Memory B cell (primary cell): ENCODE data around the gene STRAP.

ENCODE experiments used
- ATAC-seq: fragments of 150-1000 bp; cut with Tn5 transposase; 2 replicates; pipeline ENCODE4 v1.10.0; 2021; ENCODE audit warnings: low read depth, mild to moderate bottlenecking, moderate library complexity
- DNase-seq, 2 donors: peaks; one replicate each; pipeline ENCODE4 v3.0.0; 2022; ENCODE audit warnings: low spot score in 2 of 2
- H3K27ac Mint-ChIP-seq: one replicate; pipeline ENCODE4 v1.8.0; 2022; ENCODE audit warnings: mild to moderate bottlenecking, moderate library complexity, mixed read lengths
- H3K27me3 Mint-ChIP-seq: one replicate; pipeline ENCODE4 v1.8.0; 2022; ENCODE audit warnings: mixed read lengths
- H3K36me3 Mint-ChIP-seq: one replicate; pipeline ENCODE4 v1.8.0; 2022; ENCODE audit warnings: mild to moderate bottlenecking, mixed read lengths
- H3K4me1 Mint-ChIP-seq: one replicate; pipeline ENCODE4 v1.8.0; 2022; ENCODE audit warnings: mixed read lengths
- H3K4me3 Mint-ChIP-seq: one replicate; pipeline ENCODE4 v1.8.0; 2022; ENCODE audit warnings: mild to moderate bottlenecking, moderate library complexity, mixed read lengths
- H3K9me3 Mint-ChIP-seq: one replicate; pipeline ENCODE4 v1.8.0; 2022; ENCODE audit warnings: mixed read lengths

STRAP gene

GRCh38 chr12:15882118-15882971 is at the start of gene STRAP:
Gene STRAP, plus strand, starts transcription at chr12:15882387. Its CDS starts 321 bp downstream, at chr12:15882708.
- DNase-seq (peak; percentile 97), ATAC-seq (peak; percentile 90)
- H3K36me3 Mint-ChIP-seq: peaks cover 14% of the 10 kb centered on the region
- no peaks in the 10 kb centered on the region for H3K9me3 Mint-ChIP-seq
- no peaks in the 10 kb centered on the region for H3K27me3 Mint-ChIP-seq
- peak within 1 kb of the TSS; percentile 92 for H3K4me3 Mint-ChIP-seq
- peak within 1 kb of the TSS; percentile 98 for H3K27ac Mint-ChIP-seq
- peaks cover 29% of the 10 kb centered on the region for H3K4me1 Mint-ChIP-seq

- DNase-seq (no peak), ATAC-seq (no peak)
- no peaks in the 10 kb centered on the region for H3K9me3 Mint-ChIP-seq
- H3K27ac Mint-ChIP-seq: no peak overlapping the region
- H3K4me3 Mint-ChIP-seq: no peak overlapping the region
- peaks cover 8% of the 10 kb centered on the region for H3K27me3 Mint-ChIP-seq
- no peaks in the 10 kb centered on the region for H3K36me3 Mint-ChIP-seq
- no peaks in the 10 kb centered on the region for H3K4me1 Mint-ChIP-seq
Measured at GRCh38 chr12:15834575-15834974, 47.6 kb upstream of the STRAP start.

- H3K4me3 Mint-ChIP-seq: no peak overlapping the region
- ATAC-seq (no peak), DNase-seq (no peak)
- no peaks in the 10 kb centered on the region for H3K4me1 Mint-ChIP-seq
- H3K36me3 Mint-ChIP-seq: no peaks in the 10 kb centered on the region
- peaks cover 12% of the 10 kb centered on the region for H3K27me3 Mint-ChIP-seq
- H3K9me3 Mint-ChIP-seq: no peaks in the 10 kb centered on the region
- H3K27ac Mint-ChIP-seq: no peak overlapping the region
Measured at GRCh38 chr12:15837141-15837790, 44.9 kb upstream of the STRAP start.

GRCh38 chr12:15839041-15839440 is 43.1 kb upstream of the STRAP start:
- DNase-seq (no peak), ATAC-seq (no peak)
- Mint-ChIP-seq H3K27ac (no peak overlapping the region), H3K4me1 (no peaks in the 10 kb centered on the region), H3K4me3 (no peak overlapping the region), H3K36me3 (no peaks in the 10 kb centered on the region), H3K27me3 (peaks cover 10% of the 10 kb centered on the region), H3K9me3 (no peaks in the 10 kb centered on the region)

GRCh38 chr12:15839682-15840081 is 42.5 kb upstream of the STRAP start:
- no peaks in the 10 kb centered on the region for H3K9me3 Mint-ChIP-seq
- no peaks in the 10 kb centered on the region for H3K36me3 Mint-ChIP-seq
- no peak for DNase-seq
- no peak overlapping the region for H3K4me3 Mint-ChIP-seq
- H3K27ac Mint-ChIP-seq: no peak overlapping the region
- peaks cover 10% of the 10 kb centered on the region for H3K27me3 Mint-ChIP-seq
- no peak for ATAC-seq
- no peaks in the 10 kb centered on the region for H3K4me1 Mint-ChIP-seq

GRCh38 chr12:15842108-15842507 is 40.1 kb upstream of the STRAP start:
- peaks cover 8% of the 10 kb centered on the region for H3K27me3 Mint-ChIP-seq
- ATAC-seq (no peak), DNase-seq (no peak)
- no peaks in the 10 kb centered on the region for H3K9me3 Mint-ChIP-seq
- no peak overlapping the region for H3K4me3 Mint-ChIP-seq
- H3K4me1 Mint-ChIP-seq: no peaks in the 10 kb centered on the region
- H3K27ac Mint-ChIP-seq: no peak overlapping the region
- H3K36me3 Mint-ChIP-seq: no peaks in the 10 kb centered on the region

- ATAC-seq (no peak), DNase-seq (no peak)
- H3K27me3 Mint-ChIP-seq: no peaks in the 10 kb centered on the region
- no peaks in the 10 kb centered on the region for H3K36me3 Mint-ChIP-seq
- H3K27ac Mint-ChIP-seq: no peak overlapping the region
- H3K4me1 Mint-ChIP-seq: no peaks in the 10 kb centered on the region
- H3K9me3 Mint-ChIP-seq: no peaks in the 10 kb centered on the region
- H3K4me3 Mint-ChIP-seq: no peak overlapping the region
Measured at GRCh38 chr12:15846887-15847286, 35.3 kb upstream of the STRAP start.

- Mint-ChIP-seq H3K27me3 (no peaks in the 10 kb centered on the region), H3K27ac (no peak overlapping the region), H3K36me3 (no peaks in the 10 kb centered on the region), H3K9me3 (no peaks in the 10 kb centered on the region), H3K4me3 (no peak overlapping the region), H3K4me1 (no peaks in the 10 kb centered on the region)
- DNase-seq: no peak
- ATAC-seq: no peak
Measured at GRCh38 chr12:15848606-15849005, 33.6 kb upstream of the STRAP start.

GRCh38 chr12:15851045-15851620 is 31.1 kb upstream of the STRAP start:
- no peaks in the 10 kb centered on the region for H3K36me3 Mint-ChIP-seq
- no peaks in the 10 kb centered on the region for H3K4me1 Mint-ChIP-seq

GRCh38 chr12:15851919-15852318 is 30.3 kb upstream of the STRAP start:
- Mint-ChIP-seq H3K4me1 (no peaks in the 10 kb centered on the region), H3K36me3 (no peaks in the 10 kb centered on the region), H3K27me3 (no peaks in the 10 kb centered on the region), H3K27ac (no peak overlapping the region), H3K4me3 (no peak overlapping the region), H3K9me3 (no peaks in the 10 kb centered on the region)
- no peak for ATAC-seq
- DNase-seq: no peak

More at GRCh38 chr12:15851045-15851620, 31.1 kb upstream of the STRAP start:
- no peak for ATAC-seq
- DNase-seq: no peak
- Mint-ChIP-seq H3K27ac (no peak overlapping the region), H3K27me3 (no peaks in the 10 kb centered on the region), H3K9me3 (no peaks in the 10 kb centered on the region), H3K4me3 (no peak overlapping the region)

GRCh38 chr12:15852383-15852782 is 29.8 kb upstream of the STRAP start:
- DNase-seq: no peak
- Mint-ChIP-seq H3K4me1 (no peaks in the 10 kb centered on the region), H3K9me3 (no peaks in the 10 kb centered on the region), H3K27me3 (no peaks in the 10 kb centered on the region), H3K27ac (no peak overlapping the region), H3K4me3 (no peak overlapping the region), H3K36me3 (no peaks in the 10 kb centered on the region)
- ATAC-seq: no peak

GRCh38 chr12:15853877-15854276 is 28.3 kb upstream of the STRAP start:
- H3K4me3 Mint-ChIP-seq: no peak overlapping the region
- no peak overlapping the region for H3K27ac Mint-ChIP-seq
- no peaks in the 10 kb centered on the region for H3K4me1 Mint-ChIP-seq
- no peaks in the 10 kb centered on the region for H3K36me3 Mint-ChIP-seq
- DNase-seq (no peak), ATAC-seq (no peak)
- no peaks in the 10 kb centered on the region for H3K9me3 Mint-ChIP-seq
- no peaks in the 10 kb centered on the region for H3K27me3 Mint-ChIP-seq

- no peaks in the 10 kb centered on the region for H3K27me3 Mint-ChIP-seq
Measured at GRCh38 chr12:15854916-15855315, 27.3 kb upstream of the STRAP start.

GRCh38 chr12:15855646-15856045 is 26.5 kb upstream of the STRAP start:
- ATAC-seq (no peak), DNase-seq (no peak)
- no peaks in the 10 kb centered on the region for H3K36me3 Mint-ChIP-seq
- no peaks in the 10 kb centered on the region for H3K9me3 Mint-ChIP-seq
- H3K27ac Mint-ChIP-seq: no peak overlapping the region
- no peaks in the 10 kb centered on the region for H3K27me3 Mint-ChIP-seq
- no peak overlapping the region for H3K4me3 Mint-ChIP-seq
- no peaks in the 10 kb centered on the region for H3K4me1 Mint-ChIP-seq

More at GRCh38 chr12:15854916-15855315, 27.3 kb upstream of the STRAP start:
- DNase-seq: no peak
- Mint-ChIP-seq H3K27ac (no peak overlapping the region), H3K4me3 (no peak overlapping the region), H3K36me3 (no peaks in the 10 kb centered on the region), H3K9me3 (no peaks in the 10 kb centered on the region), H3K4me1 (no peaks in the 10 kb centered on the region)
- ATAC-seq: no peak
